Stomach (tissue), 9 donors: ENCODE measurements around the gene UMAD1. TPM values are rescaled to one million over a fixed set of nuclear protein-coding genes. Genes with fewer than 3 reads are reported as not detected.

Source experiments
- DNase-seq, 2 donors: peaks; one replicate each; pipeline versions ENCODE4 v3.0.0 to v3.0.0-alpha.2; 2013 to 2019
- H3K27ac ChIP-seq, 5 donors: fragments of 200-600 bp in 4 of 5; sonication (generic) in 4 of 5; one replicate each; pipeline ENCODE4 v1.5.1; 2013 to 2019; ENCODE audit warnings: mild to moderate bottlenecking in 1 of 5, moderate library complexity in 1 of 5
- H3K27me3 ChIP-seq, 3 donors: fragments of 200-600 bp; sonication (generic); one replicate each; pipeline ENCODE4 v1.5.1; 2017 to 2019; ENCODE audit warnings: mixed run types in 1 of 3
- H3K36me3 ChIP-seq, 4 donors: fragments of 200-600 bp; sonication (generic); 1 replicate in 3 of 4; 2 replicates in 1 of 4; pipeline ENCODE4 v1.5.1; 2016 to 2019
- H3K4me1 ChIP-seq, 4 donors: fragments of 200-600 bp; sonication (generic); one replicate each; pipeline ENCODE4 v1.5.1; 2016 to 2019
- H3K4me3 ChIP-seq, 4 donors: fragments of 200-600 bp; sonication (generic) in 3 of 4; one replicate each; pipeline ENCODE4 v1.5.1; 2016 to 2019; ENCODE audit warnings: mild to moderate bottlenecking in 1 of 4
- H3K9me3 ChIP-seq, 4 donors: fragments of 200-600 bp; sonication (generic); one replicate each; pipeline ENCODE4 v1.5.1; 2016 to 2019
- EP300 ChIP-seq: sonication (generic); formaldehyde crosslinking; IDR thresholded peaks from one replicate; pipeline ENCODE4 v1.6.1; 2017; ENCODE audit warnings: antibody characterized with exemption
- POLR2A ChIP-seq, 4 donors: fragments of 450-650 bp; IDR thresholded peaks; one replicate each; pipeline ENCODE4 v1.6.1; 2016; ENCODE audit warnings: antibody characterized with exemption in 4 of 4, control low read depth in 2 of 4, mild to moderate bottlenecking in 1 of 4, moderate library complexity in 1 of 4
- POLR2AphosphoS5 ChIP-seq, 3 donors: sonication (generic); formaldehyde crosslinking; IDR thresholded peaks; one replicate each; pipeline ENCODE4 v1.6.1; 2016; ENCODE audit warnings: antibody characterized with exemption in 3 of 3
- WGBS, 5 donors: extraction: QIAGEN DNeasy Blood & Tissue Kit in 3 of 5; methylation state at CpG; one replicate each; pipeline versions ENCODE4 v1.1.5 to v1.1.7; 2013 to 2018; 5-methylcytosine and 5-hydroxymethylcytosine counted together
- intact Hi-C: fragments of 100-400 bp; cut with DNase I; formaldehyde crosslinking; loops from one replicate; pipeline ENCODE4 v1.15.1; 2023; ENCODE audit warnings: low total_unique reads
- polyA plus RNA-seq, 3 donors: library from polyadenylated mRNA; stranded (reverse); fragments of 200-250 nt; gene quantifications; one replicate each; pipeline ENCODE4 v1.2.3, GENCODE V29; 2013
- total RNA-seq, 5 donors: library from RNA; depleted of rRNA; stranded (reverse); fragments of >200 nt; gene quantifications; one replicate each; pipeline versions ENCODE4 v1.1.0 to v1.2.3, GENCODE V29; 2014 to 2016
- TF ChIP-seq, protein P1 (sequence below), 7 experiments: fragments of 450-650 bp in 4 of 7; fragments of 200-600 bp in 3 of 7; sonication (generic) in 3 of 7; IDR thresholded peaks; one replicate each; pipeline ENCODE4 v1.5.1; 2016 to 2019; ENCODE audit warnings: antibody characterized with exemption in 7 of 7, control low read depth in 2 of 7, mild to moderate bottlenecking in 1 of 7
- donor health status: healthy with polysubstance abuse.
- donor health status: Bipolar disorder and iron deficiency.
- donor health status: healthy.

The UMAD1 gene
- total and polyA plus RNA-seq, 8 donors = 7.8 to 175 (median 30.1) TPM

DNA sequence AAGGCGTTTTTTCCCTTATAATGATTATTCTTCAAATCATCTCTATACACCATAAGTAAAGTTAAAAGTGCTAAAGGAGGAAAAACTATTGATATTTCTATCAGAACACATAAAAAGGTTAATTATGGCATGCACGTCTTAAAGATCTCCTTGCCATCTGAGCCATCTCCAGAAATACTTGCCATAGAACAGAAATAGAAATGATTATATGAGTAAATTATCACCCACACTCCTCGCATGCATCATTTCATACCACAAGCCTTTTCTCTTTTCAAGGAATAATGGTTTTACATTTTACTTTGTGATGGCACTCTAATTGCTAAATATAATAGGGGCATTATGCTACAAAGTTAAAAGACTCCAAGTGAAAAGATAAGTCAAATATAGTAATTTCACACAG lies 272.4 kb downstream of the UMAD1 start:
- no peak for DNase-seq
- TF ChIP-seq POLR2A (IDR thresholded peaks at IDR 0.05) = no peak
- TF ChIP-seq EP300 = no peak
- TF ChIP-seq, protein P1, sequence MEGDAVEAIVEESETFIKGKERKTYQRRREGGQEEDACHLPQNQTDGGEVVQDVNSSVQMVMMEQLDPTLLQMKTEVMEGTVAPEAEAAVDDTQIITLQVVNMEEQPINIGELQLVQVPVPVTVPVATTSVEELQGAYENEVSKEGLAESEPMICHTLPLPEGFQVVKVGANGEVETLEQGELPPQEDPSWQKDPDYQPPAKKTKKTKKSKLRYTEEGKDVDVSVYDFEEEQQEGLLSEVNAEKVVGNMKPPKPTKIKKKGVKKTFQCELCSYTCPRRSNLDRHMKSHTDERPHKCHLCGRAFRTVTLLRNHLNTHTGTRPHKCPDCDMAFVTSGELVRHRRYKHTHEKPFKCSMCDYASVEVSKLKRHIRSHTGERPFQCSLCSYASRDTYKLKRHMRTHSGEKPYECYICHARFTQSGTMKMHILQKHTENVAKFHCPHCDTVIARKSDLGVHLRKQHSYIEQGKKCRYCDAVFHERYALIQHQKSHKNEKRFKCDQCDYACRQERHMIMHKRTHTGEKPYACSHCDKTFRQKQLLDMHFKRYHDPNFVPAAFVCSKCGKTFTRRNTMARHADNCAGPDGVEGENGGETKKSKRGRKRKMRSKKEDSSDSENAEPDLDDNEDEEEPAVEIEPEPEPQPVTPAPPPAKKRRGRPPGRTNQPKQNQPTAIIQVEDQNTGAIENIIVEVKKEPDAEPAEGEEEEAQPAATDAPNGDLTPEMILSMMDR (IDR thresholded peaks at IDR 0.05) = no peak
- no peak for TF ChIP-seq POLR2AphosphoS5 (IDR thresholded peaks at IDR 0.05)
- Histone ChIP-seq H3K27me3 (no peaks in the 10 kb centered on the region), H3K27ac (no peak overlapping the region), H3K4me3 (no peak overlapping the region), H3K9me3 (no peaks in the 10 kb centered on the region), H3K36me3 (no peaks in the 10 kb centered on the region), H3K4me1 (peaks cover 0 to 19% (median 2%) of the 10 kb centered on the region in 4 donors)
- intact Hi-C loops = no loop called here
- WGBS, 5 donors = 82 to 91% (median 87%) methylated on average over 3 of the region's 3 CpGs

DNA sequence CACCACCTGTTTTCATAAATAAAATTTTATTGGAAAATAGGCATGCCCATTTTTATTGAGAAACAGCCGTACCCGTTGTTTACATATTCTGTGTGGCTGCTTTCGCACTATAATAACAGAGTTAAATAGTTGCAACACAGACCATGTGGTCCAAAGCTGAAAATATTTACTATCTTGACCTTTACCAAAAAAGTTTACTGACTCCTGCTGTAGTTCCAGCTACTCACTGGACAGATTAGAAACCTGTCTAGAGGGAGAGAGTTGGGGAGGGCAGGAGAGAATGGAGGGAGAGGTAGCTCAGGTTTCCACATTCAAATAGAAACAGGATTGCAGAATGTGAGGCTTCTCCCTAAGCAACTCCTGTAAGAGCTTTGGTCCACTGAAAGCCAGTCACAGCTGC lies 273.0 kb downstream of the UMAD1 start:
- Histone ChIP-seq H3K4me3 (no peak overlapping the region), H3K4me1 (peaks cover 0 to 22% (median 2%) of the 10 kb centered on the region in 4 donors), H3K9me3 (no peaks in the 10 kb centered on the region), H3K27ac (no peak overlapping the region), H3K27me3 (no peaks in the 10 kb centered on the region), H3K36me3 (no peaks in the 10 kb centered on the region)
- DNase-seq = no peak
- 70 to 89% (median 80%) methylated on average over 3 of the region's 3 CpGs for WGBS, 5 donors
- intact Hi-C loops = no loop called here
- TF ChIP-seq EP300 (no peak), POLR2A (IDR thresholded peaks at IDR 0.05) (no peak), POLR2AphosphoS5 (IDR thresholded peaks at IDR 0.05) (no peak)
- TF ChIP-seq, protein P1 (IDR thresholded peaks at IDR 0.05) = no peak

DNA sequence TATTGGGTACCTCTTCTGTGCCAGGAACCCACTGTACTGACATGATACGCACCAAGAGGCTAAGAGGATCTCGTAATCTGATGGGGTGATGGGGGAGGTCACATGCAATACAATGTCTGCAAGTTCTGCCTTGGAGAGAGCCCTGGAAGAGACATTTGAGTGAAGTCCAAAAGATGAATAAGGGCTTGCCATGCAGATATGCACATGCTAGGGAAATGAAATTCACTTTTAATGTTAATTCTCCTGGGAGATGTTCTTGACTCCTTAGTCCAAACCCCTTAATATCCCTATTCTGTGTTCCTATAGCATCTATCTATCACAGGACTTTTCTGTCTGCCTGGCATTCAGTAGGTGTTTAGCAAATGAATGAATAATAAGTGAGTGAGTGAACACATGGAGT lies 274.0 kb downstream of the UMAD1 start:
- peaks cover 0 to 23% (median 2%) of the 10 kb centered on the region in 4 donors for H3K4me1 ChIP-seq

DNA sequence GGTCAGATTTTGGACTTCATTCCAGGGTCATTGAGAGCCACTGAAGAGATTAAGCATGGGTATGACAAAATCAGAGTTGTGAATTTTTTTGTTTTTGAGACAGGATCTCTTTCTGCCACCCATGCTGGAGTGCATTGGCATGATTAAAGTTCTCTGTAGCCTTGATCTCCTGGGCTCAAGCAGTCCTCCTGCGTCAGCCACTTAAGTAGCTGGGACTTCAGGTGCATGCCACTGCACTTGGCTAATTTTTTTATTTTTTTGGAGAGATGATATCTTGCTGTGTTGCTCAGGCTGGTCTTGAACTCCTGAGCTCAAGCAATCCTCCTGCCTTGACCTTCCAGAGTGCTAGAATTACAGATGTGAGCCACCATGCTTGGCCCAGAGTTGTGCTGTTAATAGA lies 275.5 kb downstream of the UMAD1 start:
- intact Hi-C loops = no loop called here
- Histone ChIP-seq H3K9me3 (no peaks in the 10 kb centered on the region), H3K4me3 (no peak overlapping the region), H3K36me3 (no peaks in the 10 kb centered on the region), H3K27me3 (no peaks in the 10 kb centered on the region), H3K4me1 (peaks cover 0 to 32% (median 13%) of the 10 kb centered on the region in 4 donors), H3K27ac (no peak overlapping the region)
- DNase-seq = no peak
- 52 to 100% (median 95%) methylated on average over 1 of the region's 1 CpG for WGBS, 5 donors
- TF ChIP-seq, protein P1 (IDR thresholded peaks at IDR 0.05) = no peak
- TF ChIP-seq POLR2A (IDR thresholded peaks at IDR 0.05) = no peak
- TF ChIP-seq EP300 = no peak
- no peak for TF ChIP-seq POLR2AphosphoS5 (IDR thresholded peaks at IDR 0.05)

More for the DNA sequence above, 274.0 kb downstream of the UMAD1 start:
- no peak for DNase-seq
- Histone ChIP-seq H3K36me3 (no peaks in the 10 kb centered on the region), H3K9me3 (no peaks in the 10 kb centered on the region), H3K27me3 (no peaks in the 10 kb centered on the region), H3K27ac (no peak overlapping the region), H3K4me3 (no peak overlapping the region)
- WGBS, 5 donors = 97 to 100% (median 98%) methylated on average over 2 of the region's 2 CpGs
- TF ChIP-seq POLR2AphosphoS5 (IDR thresholded peaks at IDR 0.05) (no peak), POLR2A (IDR thresholded peaks at IDR 0.05) (no peak), EP300 (no peak)
- TF ChIP-seq, protein P1 (IDR thresholded peaks at IDR 0.05) = no peak
- intact Hi-C loops = no loop called here
